ENCODE results near the gene KIF16B.

GRCh38 chr20:16437387-16437996 is 135.8 kb downstream of the KIF16B start:
- TF ChIP-seq ZBTB33 (IDR thresholded peaks at IDR 0.05) (no peak), GABPA (IDR thresholded peaks at IDR 0.05 in 1 of 2, conservative IDR thresholded peaks at IDR 0.05 in 1 of 2) (no peak), CTCF (IDR thresholded peaks at IDR 0.05; ENCODE audit: low read depth, low read length, missing input control) (no peak), REST (IDR thresholded peaks at IDR 0.05) (no peak), RXRA (IDR thresholded peaks at IDR 0.05) (no peak), NR2F2 (IDR thresholded peaks at IDR 0.05) (no peak), TAF1 (conservative IDR thresholded peaks at IDR 0.05) (no peak), FOXA1 (IDR thresholded peaks at IDR 0.05) (no peak), JUND (IDR thresholded peaks at IDR 0.05) (no peak), ATF3 (IDR thresholded peaks at IDR 0.05) (no peak), MAX (IDR thresholded peaks at IDR 0.05) (no peak)

Measured in liver (tissue), 3 donors.